Heart left ventricle (tissue), 16 donors: Measurements from ENCODE around the gene ATP1B4. TPM values are rescaled to one million over a fixed set of nuclear protein-coding genes. Genes with fewer than 3 reads are reported as not detected.

Experiments
- ATAC-seq, 4 donors: fragments of 200-7000 bp; cut with Tn5 transposase; one replicate each; pipeline ENCODE4 v1.9.1; 2020 to 2022; ENCODE audit warnings: moderate library complexity in 4 of 4, mild to moderate bottlenecking in 3 of 4, moderate number of reproducible peaks in 1 of 4
- DNase-seq, 5 donors: peaks; one replicate each; pipeline ENCODE4 v3.0.0-alpha.2; 2020
- H3K27ac ChIP-seq, 12 donors: fragments of 200-600 bp; sonication (generic) in 4 of 12; one replicate each; pipeline versions ENCODE4 v1.5.0 to v1.8.0; 2016 to 2022; ENCODE audit warnings: mild to moderate bottlenecking in 2 of 12
- H3K27me3 ChIP-seq, 9 donors: fragments of 200-600 bp; sonication (generic) in 2 of 9; one replicate each; pipeline versions ENCODE4 v1.5.1 to v1.8.0; 2016 to 2022; ENCODE audit warnings: mild to moderate bottlenecking in 3 of 9
- H3K36me3 ChIP-seq, 9 donors: fragments of 200-600 bp; sonication (generic) in 2 of 9; one replicate each; pipeline versions ENCODE4 v1.5.0 to v1.8.0; 2018 to 2022; ENCODE audit warnings: mild to moderate bottlenecking in 2 of 9
- H3K4me1 ChIP-seq, 12 donors: fragments of 200-600 bp; sonication (generic) in 4 of 12; one replicate each; pipeline versions ENCODE4 v1.5.0 to v1.8.0; 2016 to 2022; ENCODE audit warnings: mild to moderate bottlenecking in 3 of 12
- H3K4me3 ChIP-seq, 12 donors: fragments of 200-600 bp; sonication (generic) in 4 of 12; one replicate each; pipeline versions ENCODE4 v1.5.0 to v1.8.0; 2017 to 2022; ENCODE audit warnings: mild to moderate bottlenecking in 9 of 12, moderate library complexity in 4 of 12
- H3K9me3 ChIP-seq, 12 donors: fragments of 200-600 bp; sonication (generic) in 4 of 12; one replicate each; pipeline versions ENCODE4 v1.5.0 to v1.8.0; 2016 to 2022; ENCODE audit warnings: mild to moderate bottlenecking in 1 of 12
- POLR2A ChIP-seq, 2 donors: fragments of 450-650 bp; IDR thresholded peaks; one replicate each; pipeline ENCODE4 v1.6.1; 2017; ENCODE audit warnings: antibody characterized with exemption in 2 of 2, mild to moderate bottlenecking in 2 of 2, moderate library complexity in 2 of 2
- WGBS, 4 donors: extraction: QIAGEN DNeasy Blood & Tissue Kit in 2 of 4; methylation state at CpG; one replicate each; pipeline versions ENCODE4 v1.1.5 to v1.1.7; 2013 to 2018; 5-methylcytosine and 5-hydroxymethylcytosine counted together
- intact Hi-C, 10 donors: fragments of 100-400 bp; cut with DNase I; formaldehyde crosslinking; loops; one replicate each; pipeline versions ENCODE4 v1.11.1 to v1.14.2; 2022
- polyA plus RNA-seq, 2 donors: library from polyadenylated mRNA; stranded (reverse); fragments of 200-250 nt; gene quantifications; one replicate each; pipeline ENCODE4 v1.2.3, GENCODE V29; 2013
- total RNA-seq, 9 donors: library from RNA; depleted of rRNA in 2 of 9; stranded (reverse); fragments of >200 nt in 2 of 9; fragmentation: NEBNext Ultra II Directional in 3 of 9; extraction: Animal tissue kit (Norgen Biotek cat#: 25700) in 3 of 9; gene quantifications; one replicate each; pipeline versions ENCODE4 v1.1.0 to v1.2.4, GENCODE V29; 2016 to 2023
- TF ChIP-seq, protein P1 (sequence below), 12 donors: fragments of 200-600 bp; sonication (generic) in 4 of 12; IDR thresholded peaks; one replicate each; pipeline versions ENCODE4 v1.5.0 to v1.8.0; 2018 to 2022; ENCODE audit warnings: antibody characterized with exemption in 12 of 12, mild to moderate bottlenecking in 5 of 12
- donor health status: ischemic (EF 13 %, LVEDD 7.1; RV severe dilation, severe dysfunction).
- donor health status: healthy with polysubstance abuse.
- donor health status: DM: no; HTN: yes; CAD: no.
- donor health status: DM: no; HTN: no; CAD: no.
- donor health status: ischemic (EF 25% LVEDD 6.9; RV normal size, moderate dysfunction).
- donor health status: ischemic (EF 25% LVEDD 5.7; RV mildly dilated, moderate dysfunction).
- donor health status: healthy.
- donor health status: DM: yes; HTN: yes; CAD: no.
- donor health status: ischemic (EF 35%, LVEDD 5.7; RV mildly dilated, moderate dysfunction).
- donor health status: nonischemic (EF 11% LVEDD 7.7; RV severe dilation, severe dysfunction).
- donor health status: DM: yes; HTN: yes; CAD: no.
- donor health status: PGD.
- donor health status: ischemic (EF 29% LVEDD 5.4; RV normal size, mild dysfunction).
- donor health status: nonischemic (EF 23%, LVEDD 6.1; RV moderate dilation, normal function).

ATP1B4 gene
- total and polyA plus RNA-seq, 11 donors, result 0.09 to 6.5 (median 0.14) TPM; not detected in 3

DNA sequence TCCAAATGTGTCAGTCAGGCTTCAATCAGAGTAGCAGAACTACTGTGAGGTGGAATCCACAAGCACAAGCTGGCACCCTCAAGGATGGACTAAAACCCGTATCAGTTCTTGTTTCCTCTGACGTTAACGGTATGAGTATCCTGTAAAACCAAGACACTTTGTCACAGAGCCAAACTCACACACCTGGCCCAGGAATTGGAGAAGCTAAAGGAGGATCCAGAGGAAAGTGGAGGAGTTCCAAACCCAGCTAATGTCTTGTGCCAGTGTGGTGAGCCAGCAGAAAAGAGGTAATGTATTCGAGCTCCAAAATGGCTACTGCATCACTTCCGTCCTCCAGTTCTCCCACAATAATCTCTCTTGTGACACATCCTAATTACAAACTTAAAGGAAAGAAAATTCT lies 44.7 kb downstream of the ATP1B4 start:
- Histone ChIP-seq H3K4me3 (no peak overlapping the region), H3K36me3 (no peaks in the 10 kb centered on the region), H3K9me3 (no peaks in the 10 kb centered on the region), H3K27ac (no peak overlapping the region), H3K4me1 (no peaks in the 10 kb centered on the region), H3K27me3 (no peaks in the 10 kb centered on the region)
- WGBS, 4 donors, result 71 to 88% (median 76%) methylated on average over 5 of the region's 5 CpGs
- ATAC-seq (no peak), DNase-seq (no peak)
- intact Hi-C loops, result no loop called here
- TF ChIP-seq, protein P1, sequence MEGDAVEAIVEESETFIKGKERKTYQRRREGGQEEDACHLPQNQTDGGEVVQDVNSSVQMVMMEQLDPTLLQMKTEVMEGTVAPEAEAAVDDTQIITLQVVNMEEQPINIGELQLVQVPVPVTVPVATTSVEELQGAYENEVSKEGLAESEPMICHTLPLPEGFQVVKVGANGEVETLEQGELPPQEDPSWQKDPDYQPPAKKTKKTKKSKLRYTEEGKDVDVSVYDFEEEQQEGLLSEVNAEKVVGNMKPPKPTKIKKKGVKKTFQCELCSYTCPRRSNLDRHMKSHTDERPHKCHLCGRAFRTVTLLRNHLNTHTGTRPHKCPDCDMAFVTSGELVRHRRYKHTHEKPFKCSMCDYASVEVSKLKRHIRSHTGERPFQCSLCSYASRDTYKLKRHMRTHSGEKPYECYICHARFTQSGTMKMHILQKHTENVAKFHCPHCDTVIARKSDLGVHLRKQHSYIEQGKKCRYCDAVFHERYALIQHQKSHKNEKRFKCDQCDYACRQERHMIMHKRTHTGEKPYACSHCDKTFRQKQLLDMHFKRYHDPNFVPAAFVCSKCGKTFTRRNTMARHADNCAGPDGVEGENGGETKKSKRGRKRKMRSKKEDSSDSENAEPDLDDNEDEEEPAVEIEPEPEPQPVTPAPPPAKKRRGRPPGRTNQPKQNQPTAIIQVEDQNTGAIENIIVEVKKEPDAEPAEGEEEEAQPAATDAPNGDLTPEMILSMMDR (IDR thresholded peaks at IDR 0.05), result no peak
- TF ChIP-seq POLR2A (IDR thresholded peaks at IDR 0.05), result no peak

GRCh38 chrX:120408168-120408567 lies 46.3 kb downstream of the ATP1B4 start:
- WGBS, 4 donors, result 77 to 90% (median 81%) methylated on average over 1 of the region's 1 CpG
- Histone ChIP-seq H3K9me3 (no peaks in the 10 kb centered on the region), H3K27ac (no peak overlapping the region), H3K4me3 (no peak overlapping the region), H3K27me3 (no peaks in the 10 kb centered on the region), H3K36me3 (no peaks in the 10 kb centered on the region), H3K4me1 (no peaks in the 10 kb centered on the region)
- no peak for DNase-seq
- intact Hi-C loops, result no loop called here
- ATAC-seq, result no peak
- TF ChIP-seq, protein P1 (IDR thresholded peaks at IDR 0.05), result no peak
- no peak for TF ChIP-seq POLR2A (IDR thresholded peaks at IDR 0.05)

GRCh38 chrX:120419463-120419862 lies 57.6 kb downstream of the ATP1B4 start:
- intact Hi-C loops, result no loop called here
- Histone ChIP-seq H3K4me3 (no peak overlapping the region), H3K4me1 (no peaks in the 10 kb centered on the region), H3K9me3 (no peaks in the 10 kb centered on the region), H3K36me3 (no peaks in the 10 kb centered on the region), H3K27me3 (no peaks in the 10 kb centered on the region), H3K27ac (no peak overlapping the region)
- no peak for ATAC-seq
- 35 to 55% (median 50%) methylated on average over 2 of the region's 2 CpGs for WGBS, 4 donors
- TF ChIP-seq, protein P1 (IDR thresholded peaks at IDR 0.05), result no peak
- no peak for TF ChIP-seq POLR2A (IDR thresholded peaks at IDR 0.05)
- DNase-seq, result no peak

- no peaks in the 10 kb centered on the region for H3K9me3 ChIP-seq
- no peak for TF ChIP-seq POLR2A (IDR thresholded peaks at IDR 0.05)
- TF ChIP-seq, protein P1 (IDR thresholded peaks at IDR 0.05), result no peak
- no peaks in the 10 kb centered on the region for H3K27me3 ChIP-seq
- peaks cover 0 to 10% (median 0%) of the 10 kb centered on the region in 12 donors for H3K4me1 ChIP-seq
- ATAC-seq (no peak), DNase-seq (no peak)
- no peak overlapping the region for H3K4me3 ChIP-seq
- peaks cover 0 to 6% (median 0%) of the 10 kb centered on the region in 9 donors for H3K36me3 ChIP-seq
- intact Hi-C loops, result no loop called here
- no peak overlapping the region for H3K27ac ChIP-seq
Measured at GRCh38 chrX:120426599-120426998, 64.7 kb downstream of the ATP1B4 start.
